ENCODE results near the gene CALHM1. TPM values are rescaled to one million over a fixed set of nuclear protein-coding genes. Genes with fewer than 3 reads are reported as not detected.

CALHM1 gene
- total and polyA plus RNA-seq, 2 experiments from 2014 or later = 0.11 TPM; not detected in 1

GRCh38 chr10:103442031-103442461 is 16.7 kb downstream of the CALHM1 start:
- peaks cover 72% of the 10 kb centered on the region for H3K36me3 ChIP-seq (ENCODE audit: insufficient read depth)
- no peak overlapping the region for H3K27ac ChIP-seq (ENCODE audit: low read depth)
- Mint-ChIP-seq H3K4me1 (no peaks in the 10 kb centered on the region), H3K27ac (no peak overlapping the region), H3K27me3 (ENCODE audit: insufficient read depth, low read depth, poor library complexity) (peaks cover 8% of the 10 kb centered on the region), H3K4me3 (no peak overlapping the region), H3K9me3 (no peaks in the 10 kb centered on the region), H3K36me3 (ENCODE audit: low read depth) (peaks cover 89% of the 10 kb centered on the region)
- no peaks in the 10 kb centered on the region for H3K4me1 ChIP-seq (ENCODE audit: insufficient read depth)
- no peak overlapping the region for H2AFZ ChIP-seq
- H3K4me2 ChIP-seq = no peak overlapping the region
- TF ChIP-seq EZH2phosphoT487 (IDR thresholded peaks at IDR 0.05; ENCODE audit: unreplicated experiment) (no peak), ETS1 (IDR thresholded peaks at IDR 0.05) (no peak), CREB1 (CRISPR knock-in tag; IDR thresholded peaks at IDR 0.05; ENCODE audit: low read depth) (no peak), ZNF462 (CRISPR knock-in tag; IDR thresholded peaks at IDR 0.05) (no peak), JUNB (IDR thresholded peaks at IDR 0.05; ENCODE audit: unreplicated experiment) (no peak), NANOG (IDR thresholded peaks at IDR 0.05; ENCODE audit: borderline replicate concordance) (no peak), POLR2AphosphoS5 (IDR thresholded peaks at IDR 0.05; ENCODE audit: low read depth) (no peak), EZH2 (IDR thresholded peaks at IDR 0.05; ENCODE audit: low read depth, unreplicated experiment) (no peak), STAT1 (IDR thresholded peaks at IDR 0.05; ENCODE audit: unreplicated experiment) (no peak), CTCF (conservative IDR thresholded peaks at IDR 0.05; ENCODE audit: low read depth in 2 of 2) (no peak), ZNF331 (CRISPR knock-in tag; IDR thresholded peaks at IDR 0.05; ENCODE audit: low read depth) (no peak), REST (IDR thresholded peaks at IDR 0.05; ENCODE audit: unreplicated experiment) (no peak)
- H3K27me3 ChIP-seq (ENCODE audit: insufficient read depth) = no peaks in the 10 kb centered on the region
- H4K20me1 ChIP-seq (replicated peaks; ENCODE audit: insufficient read depth) = peaks cover 9% of the 10 kb centered on the region; the same call in 1 of the 2 replicates
- no peak overlapping the region for H3K4me3 ChIP-seq
- no peaks in the 10 kb centered on the region for H3K79me2 ChIP-seq (replicated peaks; ENCODE audit: insufficient read depth)
- ATAC-seq (no peak), DNase-seq (ENCODE audit: low spot score) (no peak)
- no peaks in the 10 kb centered on the region for H3F3A ChIP-seq (replicated peaks; ENCODE audit: low read depth)
- H3K9me2 ChIP-seq (ENCODE audit: insufficient read depth) = no peaks in the 10 kb centered on the region
